K562 (cell line): ENCODE results near the gene KIAA0930. TPM values are rescaled to one million over a fixed set of nuclear protein-coding genes. Genes with fewer than 3 reads are reported as not detected.

Experiments used
- ATAC-seq: fragments of 200-7000 bp; cut with Tn5 transposase; 3 replicates; pipeline ENCODE4 v1.9.1; 2020; ENCODE audit warnings: moderate library complexity
- BruUV-seq: library from RNA; stranded (reverse); fragments of 400-500 nt; replicated peaks from 2 replicates; lab custom pipeline; 2021; lab: Mats Ljungman, UMichigan
- CTCF ChIA-PET: fragments of 300-600 bp; formaldehyde crosslinking; extraction: SDS; loops from one replicate; lab custom pipeline; 2021; ENCODE audit warnings: low intra/inter-chr PET ratio; lab: Yijun Ruan, JAX
- POLR2A ChIA-PET: fragments of 300-600, 350-650 bp; sonication (Branson Sonifier 250); formaldehyde crosslinking; extraction: SDS; loops from one replicate; lab custom pipeline; 2021; ENCODE audit warnings: antibody characterized with exemption, inconsistent platforms; lab: Yijun Ruan, JAX
- DNase-seq, 4 experiments: peaks; one replicate each; pipeline versions ENCODE4 v3.0.0 to v3.0.0-alpha.2; 2011 to 2018; ENCODE audit warnings: low spot score in 3 of 4, mixed read lengths in 3 of 4; ENCODE audit errors: extremely low read depth in 1 of 4
- FAIRE-seq: peaks from 2 replicates; lab custom pipeline; 2011; peaks lifted over from hg19 to GRCh38; lab: Jason Lieb, UNC
- H2AFZ ChIP-seq: 2 replicates; pipeline ENCODE4 v1.6.0; 2011; ENCODE audit warnings: low read depth, low read length, control low read depth, inconsistent platforms
- H3K27ac ChIP-seq: fragments of 200-600 bp; 3 replicates; pipeline ENCODE4 v1.8.0; 2011; ENCODE audit warnings: low read depth, mild to moderate bottlenecking, control low read depth, inconsistent platforms, low read length, moderate library complexity, mixed read lengths; ENCODE audit errors: extremely low read depth
- H3K27me3 ChIP-seq, 2 experiments: fragments of 300-600 bp in 1 of 2; 2 replicates in 1 of 2; 3 replicates in 1 of 2; pipeline versions ENCODE4 v1.6.0 to v1.8.0; 2011; ENCODE audit warnings: inconsistent platforms in 2 of 2, low read length in 2 of 2, mild to moderate bottlenecking in 1 of 2, mixed read lengths in 1 of 2, moderate library complexity in 1 of 2; ENCODE audit not compliant: control insufficient read depth in 2 of 2, insufficient read depth in 2 of 2
- H3K36me3 ChIP-seq: fragments of 300-600 bp; 3 replicates; pipeline ENCODE4 v1.8.0; 2011; ENCODE audit warnings: mild to moderate bottlenecking, low read length, inconsistent platforms; ENCODE audit not compliant: control insufficient read depth, insufficient read depth
- H3K4me1 ChIP-seq, 2 experiments: fragments of 200-600 bp in 1 of 2; replicated peaks in 1 of 2; 2 replicates in 1 of 2; 3 replicates in 1 of 2; pipeline versions ENCODE4 v1.5.1 to v1.8.0; 2011; ENCODE audit warnings: inconsistent platforms in 2 of 2, low read length in 2 of 2, mild to moderate bottlenecking in 1 of 2, mixed read lengths in 1 of 2, moderate library complexity in 1 of 2; ENCODE audit not compliant: control insufficient read depth in 2 of 2, insufficient read depth in 2 of 2
- H3K4me2 ChIP-seq: 2 replicates; pipeline ENCODE4 v1.6.1; 2011; ENCODE audit warnings: low read length, control low read depth, inconsistent platforms, mixed read lengths; ENCODE audit not compliant: insufficient read depth
- H3K4me3 ChIP-seq: fragments of 200-600 bp; sonication (generic), shearing (Covaris generic); 2 replicates; pipeline ENCODE4 v1.5.1; 2016; ENCODE audit warnings: control low read depth, inconsistent platforms
- H3K79me2 ChIP-seq: fragments of 200-600 bp; 3 replicates; pipeline ENCODE4 v1.8.0; 2011; ENCODE audit warnings: low read length, inconsistent platforms; ENCODE audit not compliant: control insufficient read depth, insufficient read depth
- H3K9ac ChIP-seq, 2 experiments: 2 replicates each; pipeline versions ENCODE4 v1.6.0 to v1.6.1; 2011; ENCODE audit warnings: low read depth in 2 of 2, low read length in 2 of 2, control low read depth in 1 of 2, inconsistent platforms in 1 of 2, mild to moderate bottlenecking in 1 of 2, mixed read lengths in 1 of 2; ENCODE audit not compliant: insufficient read depth in 1 of 2
- H3K9me1 ChIP-seq: one replicate; pipeline ENCODE4 v1.6.0; 2011; ENCODE audit warnings: inconsistent platforms, mild to moderate bottlenecking, low read length, moderate library complexity; ENCODE audit not compliant: control insufficient read depth, insufficient read depth
- H3K9me3 ChIP-seq: replicated peaks from 2 replicates; pipeline ENCODE4 v1.5.1; 2011; ENCODE audit warnings: low read depth, low read length, inconsistent platforms; ENCODE audit not compliant: control insufficient read depth, insufficient read depth
- H4K20me1 ChIP-seq: replicated peaks from 2 replicates; pipeline ENCODE4 v1.6.1; 2011; ENCODE audit warnings: low read length, inconsistent platforms, mixed read lengths; ENCODE audit not compliant: control insufficient read depth, insufficient read depth
- BCOR ChIP-seq: fragments of 450-650 bp; IDR thresholded peaks from 2 replicates; pipeline ENCODE4 v1.6.1; 2016
- PHF21A ChIP-seq: fragments of 450-650 bp; IDR thresholded peaks from 2 replicates; pipeline ENCODE4 v1.6.1; 2017; ENCODE audit warnings: low read depth, borderline replicate concordance
- SMAD3 ChIP-seq: fragments of 450-650 bp; formaldehyde crosslinking; conservative IDR thresholded peaks from 2 replicates; pipeline ENCODE4 v1.4.0; 2020; ENCODE audit warnings: mild to moderate bottlenecking
- SPI1 ChIP-seq: IDR thresholded peaks from 2 replicates; pipeline ENCODE4 v1.6.1; 2011; ENCODE audit warnings: low read depth, low read length, control low read depth, borderline replicate concordance
- STAT5A ChIP-seq: IDR thresholded peaks from 2 replicates; pipeline ENCODE4 v1.6.1; 2012; ENCODE audit warnings: low read length, inconsistent platforms, borderline replicate concordance
- ZNF431 ChIP-seq: sonication (generic); formaldehyde crosslinking; IDR thresholded peaks from 2 replicates; pipeline ENCODE4 v1.8.0; 2022; ENCODE audit warnings: mild to moderate bottlenecking, missing genetic modification reagents
- WGBS: fragments of 100-300 bp; shearing (Covaris generic); methylation state at CpG from one replicate; pipeline ENCODE4 v1.1.6; 2016; ENCODE audit warnings: low coverage, mixed read lengths; ENCODE audit not compliant: insufficient coverage; ENCODE audit errors: missing lambda C conversion rate; 5-methylcytosine and 5-hydroxymethylcytosine counted together
- in situ Hi-C: fragments of 300-500 bp; cut with MboI; formaldehyde crosslinking; loops from 4 replicates; pipeline ENCODE4 v1.15.0; 2018; ENCODE audit warnings: inconsistent platforms, mixed read lengths
- intact Hi-C: fragments of 100-400 bp; cut with micrococcal nuclease; formaldehyde crosslinking; loops from 2 replicates; pipeline ENCODE4 v1.14.2; 2022
- polyA plus RNA-seq, 8 experiments: library from polyadenylated mRNA; depleted of rRNA in 4 of 8; stranded (reverse) in 5 of 8; unstranded in 3 of 8; fragments of >200 nt; fragmentation: Nextera tagmentation in 2 of 8; fragmentation: Illumina TruSeq in 1 of 8; extraction: Ambion mirVana in 2 of 8; extraction: Trizol in 1 of 8; gene quantifications; 2 replicates each; pipeline versions ENCODE4 v1.2.1 to v1.2.3, GENCODE V29; 2011 to 2014; ENCODE audit warnings: inconsistent platforms in 1 of 8, missing spikeins in 1 of 8
- total RNA-seq, 7 experiments: library from RNA; depleted of rRNA in 6 of 7; stranded (reverse); fragments of >200 nt in 6 of 7; fragmentation: Illumina TruSeq in 2 of 7; extraction: Trizol in 2 of 7; gene quantifications; 2 replicates each; pipeline versions ENCODE4 v1.2.1 to v1.2.3, GENCODE V29; 2011 to 2021; ENCODE audit warnings: low replicate concordance in 1 of 7

The KIAA0930 gene
- total and polyA plus RNA-seq, 9 of the 15 experiments (the other 6 are each of a cell fraction or from before 2014, with no cell fraction given) = 0.24 to 12.1 (median 6.4) TPM

DNA sequence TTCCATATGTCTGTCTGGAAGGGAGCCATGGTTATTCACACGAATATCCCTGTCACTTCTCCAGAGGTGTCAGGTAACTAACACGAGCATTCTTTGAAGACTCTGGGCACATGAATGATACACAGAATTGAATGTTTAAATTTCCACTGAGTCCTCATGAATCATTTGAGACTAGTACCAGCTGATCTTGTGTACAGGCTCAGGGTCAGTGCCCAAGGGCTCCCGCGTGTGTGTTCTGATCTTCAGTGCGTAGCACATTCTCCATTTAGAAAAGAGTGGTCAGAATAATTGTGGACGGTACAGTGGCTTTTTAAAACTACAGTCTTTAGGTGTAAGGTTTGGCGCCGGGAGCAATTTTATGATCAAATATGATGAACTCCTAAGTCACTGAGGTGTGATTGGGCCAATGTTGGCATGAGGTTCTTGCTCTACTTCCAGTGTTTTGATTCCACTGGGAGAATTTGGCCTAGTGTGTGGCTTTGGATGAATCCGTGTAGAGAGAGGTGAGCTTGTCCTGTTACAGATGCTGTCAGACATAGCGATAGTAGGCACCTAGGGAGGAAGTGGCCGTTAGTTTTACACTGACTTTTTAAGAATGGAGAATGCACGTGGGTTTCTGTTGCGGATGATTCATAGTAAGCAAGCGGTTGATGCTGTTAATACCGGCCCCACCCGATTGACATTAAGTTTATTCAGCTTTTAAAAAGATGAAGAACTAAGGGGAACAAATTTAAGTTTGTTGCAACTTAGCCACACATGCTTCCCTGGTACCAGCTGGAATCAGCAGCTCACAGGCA is 54.8 kb downstream of the KIAA0930 start:
- DNase-seq (no peak), FAIRE-seq (no peak), ATAC-seq (no peak)
- H3K27ac ChIP-seq = no peak overlapping the region
- H3K9ac ChIP-seq = no peak overlapping the region
- H4K20me1 ChIP-seq = no peaks in the 10 kb centered on the region
- H3K9me1 ChIP-seq = no peaks in the 10 kb centered on the region
- no peaks in the 10 kb centered on the region; a peak in 1 of 5 replicates for H3K4me1 ChIP-seq
- no peak overlapping the region for H3K4me2 ChIP-seq
- in situ Hi-C loops (no loop called here), intact Hi-C loops (no loop called here)
- no peak overlapping the region for H2AFZ ChIP-seq
- no peak for TF ChIP-seq STAT5A
- TF ChIP-seq PHF21A = no peak
- no peak for TF ChIP-seq ZNF431 (CRISPR knock-in tag)
- TF ChIP-seq SPI1 = no peak
- TF ChIP-seq BCOR = no peak
- TF ChIP-seq SMAD3 (CRISPR knock-in tag) = no peak
- no peaks in the 10 kb centered on the region for H3K9me3 ChIP-seq
- no TSS peak for BruUV-seq
- no peak overlapping the region for H3K4me3 ChIP-seq
- CTCF ChIA-PET = no interaction called here
- no peaks in the 10 kb centered on the region; the same call in 2 of the 3 replicates for H3K79me2 ChIP-seq
- H3K27me3 ChIP-seq = no peaks in the 10 kb centered on the region
- WGBS = 94% methylated on average over 15 of the region's 16 CpGs
- POLR2A ChIA-PET = interaction anchor here (0.9 to 1.5 kb wide), 2 partner anchors 11 to 21 kb away, joined by 3 to 5 read pairs; no protein-coding TSS in a partner anchor
- H3K36me3 ChIP-seq = peaks cover 49% of the 10 kb centered on the region; the same call in 2 of the 3 replicates
